Urothelium cell line (cell line): ENCODE measurements around the gene ACOXL.

Experiments
- DNase-seq: peaks from one replicate; pipeline ENCODE4 v3.0.0; 2011; ENCODE audit warnings: low spot score, mixed read lengths
- FAIRE-seq: peaks from 2 replicates; lab custom pipeline; 2011; peaks lifted over from hg19 to GRCh38; lab: Jason Lieb, UNC

Gene ACOXL

GRCh38 chr2:110993557-110994231, 261.3 kb downstream of the ACOXL start:
- FAIRE-seq (peak; percentile 68), DNase-seq (peak; percentile 57)

- FAIRE-seq: no peak
- no peak for DNase-seq
Measured at GRCh38 chr2:110994250-110994961, 262.0 kb downstream of the ACOXL start.

- DNase-seq (no peak), FAIRE-seq (no peak)
Measured at GRCh38 chr2:110995911-110996310, 263.5 kb downstream of the ACOXL start.

GRCh38 chr2:110997331-110998045, 265.1 kb downstream of the ACOXL start:
- FAIRE-seq (no peak), DNase-seq (no peak)

GRCh38 chr2:110998311-110998710, 265.9 kb downstream of the ACOXL start:
- DNase-seq: no peak
- FAIRE-seq: no peak

- FAIRE-seq: no peak
- DNase-seq: no peak
Measured at GRCh38 chr2:110999626-111000025, 267.3 kb downstream of the ACOXL start.

GRCh38 chr2:111005307-111005706, 272.9 kb downstream of the ACOXL start:
- DNase-seq (no peak), FAIRE-seq (no peak)

GRCh38 chr2:111005821-111006220, 273.4 kb downstream of the ACOXL start:
- no peak for FAIRE-seq
- no peak for DNase-seq

GRCh38 chr2:111007757-111008688, 275.6 kb downstream of the ACOXL start:
- FAIRE-seq (no peak), DNase-seq (no peak)

- FAIRE-seq (no peak), DNase-seq (no peak)
Measured at GRCh38 chr2:111011218-111011617, 278.8 kb downstream of the ACOXL start.

GRCh38 chr2:111015283-111015995, 283.1 kb downstream of the ACOXL start:
- FAIRE-seq (no peak), DNase-seq (no peak)

GRCh38 chr2:111017034-111017622, 284.8 kb downstream of the ACOXL start:
- no peak for DNase-seq
- no peak for FAIRE-seq

GRCh38 chr2:111017909-111018308, 285.5 kb downstream of the ACOXL start:
- no peak for FAIRE-seq
- DNase-seq: no peak

GRCh38 chr2:111019381-111019780, 287.0 kb downstream of the ACOXL start:
- no peak for DNase-seq
- no peak for FAIRE-seq

GRCh38 chr2:111022633-111023032, 290.3 kb downstream of the ACOXL start:
- DNase-seq (no peak), FAIRE-seq (no peak)

- DNase-seq (no peak), FAIRE-seq (no peak)
Measured at GRCh38 chr2:111024496-111024895, 292.1 kb downstream of the ACOXL start.

GRCh38 chr2:111025288-111025687, 292.9 kb downstream of the ACOXL start:
- DNase-seq (no peak), FAIRE-seq (no peak)

GRCh38 chr2:111028720-111029119, 296.3 kb downstream of the ACOXL start:
- DNase-seq (no peak), FAIRE-seq (no peak)

- DNase-seq (no peak), FAIRE-seq (no peak)
Measured at GRCh38 chr2:111029181-111029927, 297.0 kb downstream of the ACOXL start.
